ENCODE results near the gene ANKRD62.

- TF ChIP-seq, protein P1, sequence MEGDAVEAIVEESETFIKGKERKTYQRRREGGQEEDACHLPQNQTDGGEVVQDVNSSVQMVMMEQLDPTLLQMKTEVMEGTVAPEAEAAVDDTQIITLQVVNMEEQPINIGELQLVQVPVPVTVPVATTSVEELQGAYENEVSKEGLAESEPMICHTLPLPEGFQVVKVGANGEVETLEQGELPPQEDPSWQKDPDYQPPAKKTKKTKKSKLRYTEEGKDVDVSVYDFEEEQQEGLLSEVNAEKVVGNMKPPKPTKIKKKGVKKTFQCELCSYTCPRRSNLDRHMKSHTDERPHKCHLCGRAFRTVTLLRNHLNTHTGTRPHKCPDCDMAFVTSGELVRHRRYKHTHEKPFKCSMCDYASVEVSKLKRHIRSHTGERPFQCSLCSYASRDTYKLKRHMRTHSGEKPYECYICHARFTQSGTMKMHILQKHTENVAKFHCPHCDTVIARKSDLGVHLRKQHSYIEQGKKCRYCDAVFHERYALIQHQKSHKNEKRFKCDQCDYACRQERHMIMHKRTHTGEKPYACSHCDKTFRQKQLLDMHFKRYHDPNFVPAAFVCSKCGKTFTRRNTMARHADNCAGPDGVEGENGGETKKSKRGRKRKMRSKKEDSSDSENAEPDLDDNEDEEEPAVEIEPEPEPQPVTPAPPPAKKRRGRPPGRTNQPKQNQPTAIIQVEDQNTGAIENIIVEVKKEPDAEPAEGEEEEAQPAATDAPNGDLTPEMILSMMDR (IDR thresholded peaks at IDR 0.05) = no peak
- TF ChIP-seq REST (IDR thresholded peaks at IDR 0.05; ENCODE audit: insufficient read depth in 1 of 2, low read depth in 2 of 2, low read length in 1 of 2) = no peak
These were observed 49.1 kb upstream of the ANKRD62 start for GRCh38 chr18:12044591-12044990.

Data from Panc1 (cell line).